ENCODE measurements around the gene ACSF3.

Gene ACSF3

DNA sequence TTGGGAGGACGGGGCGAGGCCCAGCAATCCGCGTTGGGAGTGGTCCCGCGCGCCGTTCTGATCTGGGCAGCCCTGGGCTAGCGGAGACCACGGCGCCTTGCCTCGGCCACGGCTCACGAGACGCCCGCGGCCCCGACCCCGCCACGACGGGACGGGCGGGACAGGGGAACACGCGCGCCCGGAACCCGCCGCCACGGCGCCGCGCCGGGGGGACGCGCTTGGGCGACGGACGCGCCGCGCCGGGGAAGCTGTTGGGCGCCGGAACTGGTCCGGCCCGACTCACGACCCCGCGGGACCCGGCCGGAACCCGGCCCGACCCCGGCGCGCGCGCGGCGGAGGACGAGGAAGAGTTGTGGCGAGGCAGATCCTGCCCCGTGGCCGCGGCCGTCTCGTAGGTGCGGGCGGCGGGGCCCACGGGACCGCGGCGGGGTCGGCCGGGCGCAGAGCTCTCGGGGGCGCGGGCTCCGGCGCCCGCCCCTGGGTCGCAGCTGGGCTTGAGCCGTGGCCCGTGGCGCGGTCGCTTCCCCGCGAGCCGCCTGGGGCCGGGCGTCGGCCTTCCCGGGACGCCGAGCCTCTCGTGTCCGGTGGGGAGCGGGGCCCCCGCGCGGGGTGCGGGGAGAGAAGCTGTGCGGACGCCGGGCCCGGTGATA lies at the start of gene ACSF3:
ACSF3 (plus strand) TSS at position 251 of the 650 bp plus-strand sequence. CDS start 6,830 bp downstream, outside the sequence.
- peak; percentile 72 for DNase-seq

DNA sequence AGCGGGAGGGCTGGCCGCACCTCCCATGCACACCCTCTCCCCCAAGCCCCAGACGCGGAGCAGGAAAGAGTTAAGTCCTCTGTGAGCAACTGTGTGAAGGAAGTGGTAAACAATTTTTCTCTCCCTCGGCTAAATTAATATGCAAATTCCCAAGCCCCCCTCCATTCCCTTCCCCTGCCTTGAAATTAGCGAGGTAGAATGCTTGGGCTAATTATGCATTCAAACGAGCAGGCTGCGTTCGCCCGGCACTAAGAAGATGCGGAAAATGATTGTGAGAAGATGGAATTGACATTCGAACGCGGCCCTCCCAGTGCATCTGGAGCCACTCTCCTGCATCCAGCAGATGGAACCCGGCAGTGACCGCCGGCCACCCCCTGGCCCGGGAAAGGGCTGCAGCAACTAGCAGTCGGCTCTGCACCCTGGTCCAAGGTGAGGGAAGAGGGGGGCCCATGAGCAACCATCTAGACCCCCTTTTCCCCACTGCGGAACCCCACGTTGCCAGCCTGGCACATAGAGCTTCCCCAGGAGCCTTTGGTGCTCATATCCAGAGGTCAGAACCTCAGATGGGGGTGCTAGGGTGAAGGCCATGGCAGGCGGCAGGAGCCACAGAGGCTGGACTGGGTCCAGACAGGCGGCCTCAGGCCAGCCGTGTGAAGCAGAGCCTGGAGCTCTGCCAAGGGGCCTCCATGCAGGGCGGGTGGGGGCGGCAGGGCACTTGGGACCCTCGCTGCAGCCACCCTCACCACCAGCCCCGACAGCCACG lies 49.1 kb upstream of the ACSF3 start:
- DNase-seq, result no peak

DNA sequence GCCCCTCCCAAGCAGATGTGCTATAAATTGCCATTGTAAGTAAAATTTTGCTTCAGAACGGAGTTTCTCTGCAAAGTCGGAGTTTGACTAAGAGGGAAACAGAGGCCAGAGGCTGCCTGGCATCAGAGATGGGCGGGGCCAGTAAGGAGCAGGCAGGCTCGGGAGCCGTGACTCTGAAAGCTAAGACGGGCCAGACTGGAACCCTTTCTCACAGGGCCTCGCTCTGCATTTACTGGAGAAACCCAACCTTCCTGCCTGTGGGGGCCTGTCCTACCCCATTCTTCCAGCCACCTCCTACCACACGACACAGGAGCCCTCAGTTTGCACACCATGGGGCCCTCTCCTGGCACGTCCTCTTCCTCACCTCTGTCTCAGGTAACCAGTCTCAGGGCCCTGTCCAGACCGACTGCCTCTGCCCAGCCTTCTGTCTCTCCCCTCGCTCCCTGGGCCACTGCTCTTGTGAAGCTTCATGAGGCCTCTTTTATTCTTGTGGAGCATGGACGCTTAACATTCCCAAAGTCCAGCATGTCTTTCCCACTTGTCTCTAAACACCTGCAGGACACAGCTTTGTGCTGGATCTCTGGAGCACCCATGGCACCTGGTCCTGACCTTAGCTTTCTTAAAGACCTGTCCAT lies 48.4 kb upstream of the ACSF3 start:
- DNase-seq, result no peak

DNA sequence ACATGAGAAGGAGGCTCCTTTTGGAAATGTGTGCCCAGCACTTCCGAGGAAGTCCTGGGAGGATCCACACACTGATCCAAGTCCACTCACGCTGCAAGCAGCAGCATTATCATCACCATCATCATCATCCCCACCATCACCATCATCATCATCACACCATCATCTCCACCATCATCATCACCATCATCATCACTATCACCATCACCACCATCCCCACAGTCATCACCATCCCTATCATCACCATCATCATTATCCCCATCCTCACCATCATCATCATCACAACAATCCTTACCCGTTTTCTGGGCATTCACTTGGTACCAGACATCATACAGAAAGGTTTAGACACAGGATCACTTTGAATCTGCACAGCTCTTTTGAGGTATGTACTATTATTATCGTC lies 47.8 kb upstream of the ACSF3 start:
- no peak for DNase-seq

DNA sequence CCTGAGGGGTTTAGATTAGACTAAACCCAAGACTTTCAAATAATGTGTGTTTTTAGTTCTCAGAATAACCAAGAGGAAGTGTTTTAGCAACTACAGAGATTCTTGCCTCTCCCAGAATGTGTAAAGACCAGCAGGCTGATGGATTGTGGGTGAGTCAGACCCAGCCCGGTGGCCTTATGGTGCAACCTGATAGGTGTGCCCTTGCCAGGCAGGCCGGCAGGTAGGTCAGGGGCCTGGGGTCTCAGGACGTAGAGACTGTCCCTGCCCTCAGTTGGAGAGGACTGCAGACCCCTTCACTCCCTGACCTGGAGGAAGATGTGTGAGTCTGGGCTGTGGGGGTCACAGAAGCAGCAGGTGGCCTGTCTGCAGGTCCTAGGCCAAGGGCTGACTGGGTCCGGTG lies 47.2 kb upstream of the ACSF3 start:
- DNase-seq, result no peak

DNA sequence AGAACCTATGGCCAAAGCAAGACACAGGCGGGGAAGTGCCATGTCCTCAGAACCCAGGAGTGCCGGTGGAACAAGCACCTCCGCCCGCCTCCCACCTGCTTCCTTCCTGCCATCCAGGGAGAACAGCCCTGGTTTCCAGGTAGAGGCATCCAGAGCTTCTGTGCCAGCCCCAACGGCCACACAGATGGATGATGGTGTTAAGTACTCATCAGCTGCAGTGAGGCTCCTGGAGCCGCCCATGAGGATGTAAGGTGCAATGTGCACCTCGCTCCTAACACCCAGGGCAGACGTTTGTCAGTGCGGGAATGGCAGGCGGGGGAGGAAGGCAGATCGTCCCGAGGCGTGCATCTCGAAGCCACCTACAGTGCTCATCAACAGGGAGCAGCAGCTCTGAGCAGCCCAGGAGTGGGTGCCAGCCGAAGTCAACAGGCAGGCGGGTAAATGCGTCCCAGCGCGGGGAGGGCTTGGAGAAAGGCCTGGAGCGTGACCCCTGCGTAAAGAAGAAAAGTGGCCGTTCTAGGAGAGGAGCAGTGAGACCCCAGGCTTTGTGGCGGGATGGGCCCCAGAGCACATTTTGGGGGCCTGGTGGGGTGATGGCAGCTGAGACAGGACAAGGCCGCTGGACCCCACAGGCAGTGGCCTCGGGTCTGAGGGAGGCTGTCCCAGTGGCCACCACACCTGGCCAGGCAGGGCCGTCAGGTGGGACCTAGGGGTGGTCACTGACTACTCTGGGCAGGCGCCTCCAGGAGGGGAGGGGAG lies 46.1 kb upstream of the ACSF3 start:
- DNase-seq, result no peak

DNA sequence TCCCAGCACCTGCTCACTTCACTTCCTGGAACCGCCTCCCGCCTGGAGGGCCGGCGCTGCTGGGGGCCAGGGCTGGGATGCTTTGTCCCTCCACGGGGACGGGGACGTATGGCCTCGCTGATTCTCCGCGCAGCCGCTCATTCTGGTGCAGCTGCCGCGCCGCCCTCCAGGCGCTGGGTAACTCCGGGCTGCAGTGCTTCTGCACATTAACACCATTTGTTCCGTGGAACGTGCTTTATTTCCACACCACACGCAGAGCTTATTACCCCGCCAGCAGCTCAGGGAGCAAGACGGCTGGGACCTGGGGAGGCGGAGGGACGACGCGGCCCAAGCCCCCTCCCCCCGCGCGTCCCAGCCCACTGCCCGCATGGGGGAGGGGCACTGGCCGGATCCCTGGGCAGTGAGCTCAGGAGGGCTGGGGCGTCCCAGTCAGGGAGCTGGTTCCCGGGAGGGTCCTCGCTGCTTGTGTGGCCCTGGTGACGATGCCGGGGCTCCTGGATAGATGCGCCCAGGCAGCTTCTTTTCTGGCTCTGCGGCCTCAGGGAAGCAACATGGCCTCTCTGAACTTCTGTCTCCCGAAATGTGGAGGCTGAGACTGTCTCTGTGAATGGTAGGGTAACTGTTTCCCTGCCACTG lies 45.4 kb upstream of the ACSF3 start:
- no peak for DNase-seq

DNA sequence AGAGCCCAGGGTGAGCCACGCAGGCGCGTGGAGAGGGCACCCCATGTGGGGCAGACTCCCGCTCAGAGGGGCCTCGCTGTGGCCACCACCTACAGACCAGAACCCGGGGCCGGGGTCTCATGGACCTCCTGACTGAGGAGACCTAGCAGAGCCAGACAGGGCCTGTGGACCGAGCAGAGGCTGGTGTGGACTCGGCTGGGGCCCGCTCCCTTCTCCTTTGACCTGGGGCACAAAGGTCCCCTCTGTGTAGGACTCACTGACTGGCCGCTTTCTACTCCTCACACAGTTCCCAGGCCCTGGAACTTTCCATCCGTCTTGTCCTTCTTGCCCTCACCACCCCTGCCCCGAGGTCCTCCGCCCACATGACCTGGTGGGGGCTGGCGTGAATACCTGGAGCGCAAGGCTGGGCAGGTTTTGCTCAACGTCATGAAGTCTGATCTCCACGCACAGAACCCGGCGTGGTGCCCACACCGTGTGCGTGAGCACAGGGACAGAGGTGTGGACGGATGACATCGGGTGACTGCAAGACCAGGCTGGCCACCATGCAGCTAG lies 44.7 kb upstream of the ACSF3 start:
- no peak for DNase-seq

DNA sequence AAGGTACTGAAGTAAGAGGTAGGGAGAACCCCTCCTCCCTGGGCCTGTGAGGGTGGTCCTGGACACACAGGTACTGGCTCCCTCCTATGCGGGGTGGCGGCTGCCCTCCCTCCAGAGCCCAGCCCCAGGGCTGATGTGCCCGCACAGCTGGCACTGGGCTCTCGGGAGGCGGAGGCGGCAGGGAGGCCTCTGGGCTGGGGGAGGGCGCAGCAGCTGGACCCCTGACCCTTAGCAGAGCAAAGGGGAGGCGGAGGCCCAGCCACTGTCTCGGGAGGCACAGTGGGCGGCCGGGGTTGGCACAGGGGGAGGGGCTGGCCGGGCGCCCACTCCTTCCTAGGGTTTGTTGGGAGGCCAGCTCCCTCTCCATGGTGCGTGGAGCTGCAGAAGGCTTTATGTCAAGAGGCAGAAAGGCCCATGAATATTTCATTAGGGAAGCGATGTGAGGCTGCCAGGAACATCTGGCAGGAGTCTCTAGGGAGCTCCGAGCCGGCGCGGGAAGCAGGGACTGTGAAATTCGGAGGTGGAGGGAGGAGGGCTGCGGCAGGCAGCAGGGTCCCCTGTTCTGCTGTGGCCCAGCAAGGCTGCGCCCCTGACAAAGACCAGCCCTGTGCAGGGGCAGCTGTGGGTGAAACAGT lies 44.1 kb upstream of the ACSF3 start:
- no peak for DNase-seq

DNA sequence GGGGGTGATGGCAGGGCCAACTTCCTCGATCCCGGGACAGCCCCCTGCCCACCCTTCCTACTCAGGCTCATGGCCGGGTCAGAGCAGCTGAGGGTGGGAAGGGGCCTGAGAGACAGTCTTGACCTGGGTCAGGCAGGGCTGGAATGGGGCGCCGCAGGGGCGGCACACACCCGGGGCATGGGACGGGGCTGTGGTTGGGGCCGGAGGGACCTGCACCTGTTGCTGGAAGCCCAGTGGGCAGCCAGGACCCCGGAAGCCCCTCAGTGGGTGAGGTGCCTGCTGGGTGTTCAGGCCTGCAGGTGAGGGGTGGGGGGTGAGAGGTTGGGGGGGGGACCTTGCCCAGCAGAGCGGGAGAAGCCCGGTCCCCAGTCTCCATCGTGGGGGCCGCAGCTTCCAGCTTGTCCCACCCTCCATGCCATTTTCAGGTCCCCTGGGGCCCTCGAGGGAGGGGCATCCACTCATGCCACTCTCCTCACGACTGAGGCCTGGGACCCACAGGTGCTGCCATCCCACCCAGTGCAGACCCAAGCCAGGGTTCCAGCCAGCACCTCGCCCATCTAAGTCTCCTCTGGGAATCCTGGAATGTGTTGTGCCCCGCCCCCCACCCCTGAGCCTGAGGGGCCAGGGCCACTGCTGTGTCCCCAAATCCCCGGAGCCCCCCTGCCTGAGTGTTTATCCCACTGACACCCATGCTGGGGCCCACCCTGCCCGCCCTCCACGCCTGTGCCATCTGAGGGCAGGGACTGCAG lies 43.4 kb upstream of the ACSF3 start:
- DNase-seq, result no peak

DNA sequence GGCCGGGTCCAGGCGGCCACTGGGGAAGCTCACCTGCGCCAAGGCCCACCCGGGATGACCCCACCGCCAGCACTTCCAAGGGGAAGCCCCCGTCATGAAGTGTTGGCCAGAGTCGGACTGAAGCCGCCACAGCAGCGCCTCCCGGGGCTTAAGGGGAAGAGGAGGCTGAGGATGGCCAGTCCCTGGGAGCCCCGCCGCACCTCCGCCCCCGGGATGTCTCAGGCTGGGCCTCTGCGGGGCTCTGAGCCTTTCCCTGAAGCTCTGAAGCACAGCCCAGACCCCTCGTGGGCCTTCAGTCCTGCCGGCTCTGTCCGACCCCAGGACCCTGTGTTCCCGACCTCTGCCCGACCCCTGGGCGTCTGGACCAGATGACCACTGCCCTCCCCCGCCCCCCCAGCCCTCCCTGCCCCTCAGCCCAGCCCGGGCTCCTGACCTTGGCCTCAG lies 42.8 kb upstream of the ACSF3 start:
- DNase-seq, result no peak

DNA sequence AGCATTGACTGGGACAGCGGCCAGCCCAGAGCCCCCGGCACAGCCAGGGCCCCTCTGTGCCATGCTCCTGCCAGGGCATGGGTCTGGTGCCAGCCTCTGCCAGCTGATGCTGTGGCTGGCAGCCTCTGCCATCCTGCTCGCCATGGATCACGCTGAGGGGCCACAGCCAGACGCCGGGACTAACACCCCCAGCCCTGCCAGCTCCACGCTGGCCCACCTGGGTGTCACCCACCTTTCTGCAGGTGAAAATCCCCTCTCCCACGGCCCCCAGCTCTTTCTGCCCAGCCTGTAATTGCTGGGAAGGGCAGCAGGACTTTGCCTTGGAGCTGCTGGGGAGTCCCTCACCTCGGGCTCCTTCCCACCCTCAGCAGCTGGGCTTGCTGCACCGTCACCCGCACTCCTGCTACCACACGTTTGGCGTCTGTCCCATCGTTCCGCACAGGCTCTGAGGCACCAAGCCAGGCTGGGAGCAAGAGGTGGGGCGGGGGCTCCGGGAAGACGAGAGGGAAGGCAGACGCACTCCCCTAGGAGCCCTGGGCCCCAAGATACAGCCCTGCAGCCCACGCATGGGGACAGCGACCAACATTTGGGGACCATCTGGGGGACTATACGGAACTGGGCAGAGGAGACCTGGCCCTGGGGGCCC lies 42.0 kb upstream of the ACSF3 start:
- DNase-seq, result no peak

DNA sequence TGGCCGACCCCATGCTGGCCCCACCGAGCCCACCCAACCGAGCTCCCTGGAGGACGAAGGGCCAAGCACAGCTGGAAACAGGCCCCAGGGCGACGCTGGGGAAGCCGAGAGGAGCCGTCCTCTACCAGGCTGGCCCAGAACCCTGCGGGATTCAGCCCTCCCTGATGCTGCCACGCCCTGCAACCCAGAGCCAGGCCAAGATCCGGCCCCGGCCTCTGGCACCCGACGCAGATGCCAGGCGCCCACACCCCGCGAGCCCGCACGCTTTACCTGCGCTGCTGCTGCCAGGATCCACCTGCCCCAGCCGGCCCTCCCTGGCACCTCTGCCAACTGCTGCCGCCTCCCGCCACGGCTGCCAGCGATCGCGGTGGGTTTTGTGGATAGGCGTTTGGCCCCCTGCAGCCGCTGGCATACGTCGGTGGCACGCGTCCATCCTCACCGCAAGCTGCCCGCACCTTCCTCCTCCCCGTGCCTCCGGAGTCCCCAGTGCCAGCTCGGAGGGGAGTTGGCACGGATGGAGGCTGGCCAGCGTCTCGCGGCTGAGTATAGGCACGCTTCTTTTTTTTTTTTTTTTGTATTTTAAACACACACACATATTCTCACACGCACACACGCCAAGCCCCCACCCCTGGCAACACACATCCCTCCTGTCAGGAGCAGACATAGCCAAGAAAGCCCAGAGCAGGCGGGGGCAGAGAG lies 41.3 kb upstream of the ACSF3 start:
- no peak for DNase-seq

DNA sequence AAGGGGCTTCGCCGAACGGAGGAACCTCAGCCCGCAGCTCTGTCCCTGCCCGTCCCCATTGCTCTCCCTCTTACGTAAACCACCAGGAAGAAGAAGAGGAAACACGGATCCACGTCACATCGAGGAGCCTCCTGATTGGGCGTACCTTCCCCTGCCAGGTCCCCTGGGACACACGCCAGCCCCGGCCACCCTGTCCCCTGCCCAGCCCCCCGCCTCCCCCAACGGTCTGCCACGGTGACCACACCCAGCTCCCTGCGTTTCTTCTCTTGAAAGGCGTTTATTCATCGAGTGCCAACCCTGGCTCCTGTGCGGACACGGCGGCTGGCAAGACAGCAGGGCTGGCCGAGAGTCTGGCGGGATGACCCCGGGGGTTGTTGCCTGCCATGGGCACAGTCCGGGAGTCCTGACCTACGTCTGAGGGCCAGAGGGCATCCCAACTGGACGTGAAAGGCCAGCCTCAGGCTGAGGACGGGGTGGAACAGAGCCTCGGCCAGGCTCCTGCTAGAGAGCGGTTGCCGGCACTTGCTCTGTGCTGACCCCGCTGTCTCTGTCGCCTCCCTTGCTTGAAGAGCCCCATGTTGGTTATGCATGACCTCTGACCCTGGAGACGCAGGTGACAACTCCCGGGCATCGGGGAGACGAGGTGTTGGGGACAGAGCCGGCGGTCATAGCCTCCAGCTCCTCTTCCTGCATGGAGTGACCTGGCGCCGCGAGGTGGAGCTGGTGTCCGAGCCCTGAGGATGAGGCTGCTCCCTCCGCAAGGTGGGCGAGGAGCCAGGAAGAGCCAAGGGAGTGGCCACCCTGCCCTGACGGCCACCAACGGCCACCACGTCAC lies 40.5 kb upstream of the ACSF3 start:
- DNase-seq, result no peak

DNA sequence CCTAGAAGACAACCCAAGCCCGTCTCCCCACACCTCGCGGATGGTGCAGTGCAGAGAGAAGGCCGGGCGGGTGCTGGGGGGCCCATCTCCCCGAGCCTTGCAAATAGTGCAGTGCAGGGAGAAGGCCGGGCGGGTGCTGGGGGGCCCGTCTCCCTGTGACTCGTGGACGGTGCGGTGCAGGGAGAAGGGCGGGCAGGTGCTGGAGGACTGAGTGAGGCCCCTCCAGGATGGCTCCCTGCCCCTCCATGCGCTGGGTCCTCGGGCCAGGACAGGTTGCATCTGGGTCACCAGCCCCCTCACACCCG lies 40.0 kb upstream of the ACSF3 start:
- no peak for DNase-seq

DNA sequence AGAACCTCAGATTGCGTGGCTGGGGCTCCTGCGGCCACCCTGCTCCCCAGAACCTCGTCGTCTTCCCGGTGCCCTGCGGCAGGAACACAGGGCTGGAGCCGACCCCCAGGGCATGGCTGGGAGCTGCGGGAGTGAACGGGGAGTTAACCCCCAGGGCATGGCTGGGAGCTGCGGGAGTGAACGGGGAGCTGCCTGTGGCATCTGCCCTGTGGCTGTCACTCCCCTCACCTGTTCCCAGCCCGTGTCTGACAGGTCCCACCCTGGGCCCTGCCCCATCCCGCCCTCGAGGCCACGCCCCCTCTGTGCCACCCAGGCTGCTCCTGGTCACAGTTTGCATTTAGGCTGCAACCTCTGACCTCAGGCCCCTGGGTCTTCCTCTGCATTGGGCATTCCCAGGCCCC lies 39.4 kb upstream of the ACSF3 start:
- DNase-seq, result peak; percentile 35

DNA sequence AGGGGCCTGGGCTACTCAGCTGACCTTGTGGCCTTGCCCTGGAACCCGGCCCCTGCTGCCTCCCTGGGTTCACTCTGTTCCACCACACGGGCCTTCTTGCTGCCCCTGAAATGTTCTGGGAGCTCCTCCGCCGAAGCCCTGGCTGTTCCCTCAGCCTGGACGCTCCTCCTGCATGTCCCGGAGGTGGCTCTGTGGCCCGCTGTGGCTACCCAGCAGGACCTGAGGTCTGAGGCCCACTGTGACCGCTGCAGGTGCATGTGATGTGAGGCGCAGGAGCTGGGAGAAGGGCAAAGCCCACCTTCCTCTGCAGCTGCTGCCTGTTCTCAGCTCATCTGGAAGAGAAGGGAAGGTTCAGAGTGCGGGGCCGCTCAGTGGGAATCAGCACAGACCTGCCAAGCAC lies 38.9 kb upstream of the ACSF3 start:
- DNase-seq, result no peak

DNA sequence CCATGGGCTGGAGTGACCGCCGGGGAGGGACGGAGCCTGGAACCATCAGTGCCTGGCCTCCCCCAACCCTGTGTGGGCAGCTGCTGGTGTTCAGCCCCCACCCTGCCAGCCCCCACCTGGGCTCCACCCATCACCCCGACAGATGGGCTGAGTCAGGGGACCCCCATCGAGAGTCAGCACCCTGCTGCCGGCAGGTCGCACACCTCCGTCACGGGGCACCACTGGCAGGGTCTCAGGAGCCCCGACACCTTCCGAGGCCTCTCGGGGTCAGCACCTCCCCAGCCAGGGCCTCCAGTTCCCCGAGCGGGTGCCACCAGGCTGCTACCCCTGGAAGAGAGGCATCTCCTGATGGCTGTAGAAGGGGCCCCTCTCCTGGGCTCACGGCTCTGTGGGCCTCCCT lies 38.3 kb upstream of the ACSF3 start:
- DNase-seq, result no peak

DNA sequence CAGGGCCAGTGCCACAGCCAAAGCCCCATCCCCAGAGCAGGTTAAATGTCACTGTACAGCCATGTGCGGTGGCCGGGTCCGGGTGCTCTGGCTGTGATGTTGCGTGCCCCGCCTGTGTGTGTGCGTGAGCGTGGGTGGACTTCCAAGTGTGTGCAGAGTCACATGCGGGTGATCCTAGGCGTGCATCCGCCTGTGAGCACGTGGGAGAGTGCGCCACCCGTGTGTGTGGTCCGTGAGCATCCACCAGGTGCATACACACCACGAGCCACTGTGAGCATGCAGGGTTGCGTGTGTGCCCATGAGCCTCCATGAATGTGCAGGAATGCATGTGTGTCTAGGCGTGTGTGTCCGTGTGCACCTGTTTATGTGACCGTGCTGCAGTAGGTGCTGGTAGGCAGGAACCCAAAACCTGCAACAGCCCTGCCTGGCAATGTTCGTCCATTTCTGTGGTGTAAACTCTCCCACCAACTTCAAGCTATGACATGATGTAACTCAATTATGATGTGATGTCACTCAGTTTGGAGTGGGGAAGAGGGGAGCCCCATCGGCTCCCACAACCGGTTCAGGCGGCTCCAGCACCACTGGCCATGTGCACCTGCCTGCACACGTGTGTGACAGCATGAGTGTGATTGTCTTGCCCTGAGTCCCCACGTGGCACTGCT lies 37.6 kb upstream of the ACSF3 start:
- no peak for DNase-seq
